ENCODE results near the gene ZNF791. TPM values are rescaled to one million over a fixed set of nuclear protein-coding genes. Genes with fewer than 3 reads are reported as not detected.

The ZNF791 gene
- total and polyA plus RNA-seq, 2 experiments from 2014 or later, result 12.2 to 15.3 TPM

GRCh38 chr19:12668346-12668745 is 57.6 kb downstream of the ZNF791 start (continued):
- TF ChIP-seq POLR2AphosphoS5 (IDR thresholded peaks at IDR 0.05; ENCODE audit: low read depth) (no peak), ZNF331 (CRISPR knock-in tag; IDR thresholded peaks at IDR 0.05; ENCODE audit: low read depth) (no peak), ETS1 (IDR thresholded peaks at IDR 0.05) (no peak), ZNF114 (CRISPR knock-in tag; IDR thresholded peaks at IDR 0.05) (no peak)

- peak overlapping the region; percentile 97 for H3K4me3 Mint-ChIP-seq
- Histone ChIP-seq H3F3A (replicated peaks; ENCODE audit: low read depth) (peaks cover 29% of the 10 kb centered on the region), H3K36me3 (ENCODE audit: insufficient read depth) (peaks cover 4% of the 10 kb centered on the region; the same call in 1 of the 2 replicates), H3K27me3 (ENCODE audit: insufficient read depth) (no peaks in the 10 kb centered on the region), H3K9me2 (ENCODE audit: insufficient read depth) (no peaks in the 10 kb centered on the region), H3K79me2 (replicated peaks; ENCODE audit: insufficient read depth) (peaks cover 29% of the 10 kb centered on the region), H4K20me1 (replicated peaks; ENCODE audit: insufficient read depth) (0 out of 2 replicates have a peak, but pooled peaks cover 3% of the 10 kb centered on the region), H3K4me2 (peak overlapping the region; percentile 96), H3K4me1 (ENCODE audit: insufficient read depth) (peaks cover 17% of the 10 kb centered on the region), H2AFZ (peak overlapping the region; percentile 96), H3K4me3 (peak overlapping the region; percentile 98), H3K27ac (ENCODE audit: low read depth) (peak overlapping the region; percentile 99)
- no peaks in the 10 kb centered on the region; the same call in 2 of the 3 replicates for H3K9me3 Mint-ChIP-seq
- peaks cover 21% of the 10 kb centered on the region for H3K36me3 Mint-ChIP-seq (ENCODE audit: low read depth)
- ATAC-seq, result no peak; the same call in 2 of the 3 replicates
- peak overlapping the region; percentile 99 for H3K27ac Mint-ChIP-seq
- peaks cover 34% of the 10 kb centered on the region for H3K27me3 Mint-ChIP-seq (ENCODE audit: insufficient read depth, low read depth, poor library complexity)
- peak; percentile 74 for DNase-seq (ENCODE audit: low spot score)
- H3K4me1 Mint-ChIP-seq, result peaks cover 29% of the 10 kb centered on the region
- TF ChIP-seq NANOG (IDR thresholded peaks at IDR 0.05; ENCODE audit: borderline replicate concordance), result no peak
- TF ChIP-seq POLR2AphosphoS5 (IDR thresholded peaks at IDR 0.05; ENCODE audit: low read depth), result no peak
- TF ChIP-seq EZH2 (IDR thresholded peaks at IDR 0.05; ENCODE audit: low read depth, unreplicated experiment), result no peak
- no peak for TF ChIP-seq ETS1 (IDR thresholded peaks at IDR 0.05)
- no peak for TF ChIP-seq ZNF331 (CRISPR knock-in tag; IDR thresholded peaks at IDR 0.05; ENCODE audit: low read depth)
- no peak for TF ChIP-seq ZNF462 (CRISPR knock-in tag; IDR thresholded peaks at IDR 0.05)
- TF ChIP-seq CTCF (conservative IDR thresholded peaks at IDR 0.05; ENCODE audit: low read depth in 2 of 2), result no peak
- no peak for TF ChIP-seq STAT1 (IDR thresholded peaks at IDR 0.05; ENCODE audit: unreplicated experiment)
- TF ChIP-seq CREB1 (CRISPR knock-in tag; IDR thresholded peaks at IDR 0.05; ENCODE audit: low read depth), result no peak
- no peak for TF ChIP-seq REST (IDR thresholded peaks at IDR 0.05; ENCODE audit: unreplicated experiment)
Measured at GRCh38 chr19:12668932-12669269, 58.2 kb downstream of the ZNF791 start.

Measured in GM23338 (cell line).